GM18909 (cell line): ENCODE data around the gene LGALS12.
"Not testable (repeated sequence)": the region's sequence is repeated elsewhere in the genome, so short reads cannot be mapped to it uniquely, and the experiment has no call there.

Source experiments
- ATAC-seq: cut with Tn5 transposase; IDR thresholded peaks from one replicate; pipeline ENCODE4 v1.9.1; 2021; ENCODE audit warnings: mild to moderate bottlenecking; ENCODE audit not compliant: unreplicated experiment, poor library complexity

Gene LGALS12

GRCh38 chr11:63504054-63504453 lies 1.8 kb upstream of the LGALS12 start:
- no peak for ATAC-seq

DNA sequence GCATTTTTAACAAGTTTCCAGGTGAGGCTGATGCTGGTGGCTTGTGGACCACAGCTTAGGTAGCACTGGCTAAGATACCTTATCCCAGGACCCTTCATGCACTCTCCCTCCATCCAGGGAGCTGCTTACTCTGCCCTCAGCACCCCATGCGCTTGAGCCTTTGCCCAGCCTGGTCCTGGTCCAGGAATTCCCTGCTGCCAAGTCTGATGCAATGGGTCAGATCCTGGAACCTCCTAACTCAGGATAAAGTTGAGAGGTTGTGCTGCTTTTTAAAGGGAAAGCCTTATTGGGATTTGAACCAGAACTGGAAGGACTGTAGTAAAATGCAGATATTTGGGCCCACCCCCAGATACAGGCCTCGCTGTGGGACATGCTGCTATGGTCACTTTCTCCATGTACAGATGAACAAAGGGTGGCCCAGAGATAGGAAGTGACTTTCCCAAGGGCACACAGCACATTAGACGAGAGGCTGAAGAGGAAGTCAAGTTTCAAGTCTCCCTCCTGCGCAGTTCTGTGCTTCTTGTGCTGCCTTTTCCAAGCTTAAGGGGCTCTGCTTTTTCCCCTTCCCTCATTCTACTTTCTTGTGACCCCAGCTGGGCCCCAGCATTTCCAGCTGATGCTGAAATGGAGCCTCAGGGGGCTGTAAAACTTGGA lies 824 bp upstream of the LGALS12 start:
- ATAC-seq, result no peak

DNA sequence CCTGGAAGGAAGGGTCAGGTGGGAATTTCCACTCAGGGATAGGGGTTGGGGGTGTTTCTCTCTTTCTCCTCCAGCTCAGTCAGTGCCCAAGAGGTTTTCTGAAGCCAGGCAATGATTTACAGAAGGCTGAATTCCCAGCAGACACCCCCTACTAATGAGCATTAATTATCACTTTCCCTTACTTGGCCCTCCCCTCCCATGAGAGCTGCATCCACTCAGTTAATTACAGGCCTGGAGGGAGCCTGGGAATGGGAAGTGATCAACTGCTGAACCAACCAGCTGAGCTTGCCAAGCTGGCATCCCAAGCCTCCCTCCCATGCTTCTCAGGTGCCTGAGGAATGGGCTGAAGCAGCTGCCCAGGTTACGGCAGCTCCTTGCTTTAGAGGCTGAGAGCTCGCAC lies 992 bp downstream of the LGALS12 start:
- no peak for ATAC-seq

DNA sequence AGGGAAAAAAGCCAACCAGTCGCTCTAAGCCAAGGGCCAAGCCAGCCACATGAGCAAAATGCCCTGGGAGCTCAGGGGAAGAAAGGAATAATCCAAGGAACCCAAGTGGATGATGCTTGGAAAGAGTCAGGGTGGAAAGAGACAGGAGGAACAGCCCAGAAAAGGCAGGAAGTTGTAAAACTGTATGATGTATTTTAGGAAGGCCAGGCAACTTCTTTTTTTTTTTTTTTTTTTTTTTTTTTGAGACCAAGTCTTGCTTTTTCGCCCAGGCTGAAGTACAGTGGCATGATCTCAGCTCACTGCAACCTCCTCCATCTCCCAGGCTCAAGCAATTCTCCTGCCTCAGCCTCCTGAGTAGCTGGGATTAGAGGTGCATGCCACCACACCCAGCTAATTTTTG lies 1.6 kb downstream of the LGALS12 start:
- ATAC-seq, result no peak

- ATAC-seq, result no peak
These were observed 2.1 kb downstream of the LGALS12 start for GRCh38 chr11:63508009-63508408.

DNA sequence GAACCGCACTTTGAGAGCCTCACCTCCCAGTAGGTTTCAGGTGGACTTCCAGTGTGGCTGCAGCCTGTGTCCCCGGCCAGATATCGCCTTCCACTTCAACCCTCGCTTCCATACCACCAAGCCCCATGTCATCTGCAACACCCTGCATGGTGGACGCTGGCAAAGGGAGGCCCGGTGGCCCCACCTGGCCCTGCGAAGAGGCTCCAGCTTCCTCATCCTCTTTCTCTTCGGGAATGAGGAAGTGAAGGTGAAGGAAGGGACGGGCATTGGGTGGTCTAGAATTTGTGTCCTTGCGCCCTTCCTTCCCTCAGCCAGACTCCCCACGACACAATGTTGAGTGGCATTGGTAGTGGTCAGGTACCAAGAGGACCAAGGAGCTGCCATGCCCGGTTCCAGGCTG lies 2.9 kb downstream of the LGALS12 start:
- ATAC-seq, result no peak

DNA sequence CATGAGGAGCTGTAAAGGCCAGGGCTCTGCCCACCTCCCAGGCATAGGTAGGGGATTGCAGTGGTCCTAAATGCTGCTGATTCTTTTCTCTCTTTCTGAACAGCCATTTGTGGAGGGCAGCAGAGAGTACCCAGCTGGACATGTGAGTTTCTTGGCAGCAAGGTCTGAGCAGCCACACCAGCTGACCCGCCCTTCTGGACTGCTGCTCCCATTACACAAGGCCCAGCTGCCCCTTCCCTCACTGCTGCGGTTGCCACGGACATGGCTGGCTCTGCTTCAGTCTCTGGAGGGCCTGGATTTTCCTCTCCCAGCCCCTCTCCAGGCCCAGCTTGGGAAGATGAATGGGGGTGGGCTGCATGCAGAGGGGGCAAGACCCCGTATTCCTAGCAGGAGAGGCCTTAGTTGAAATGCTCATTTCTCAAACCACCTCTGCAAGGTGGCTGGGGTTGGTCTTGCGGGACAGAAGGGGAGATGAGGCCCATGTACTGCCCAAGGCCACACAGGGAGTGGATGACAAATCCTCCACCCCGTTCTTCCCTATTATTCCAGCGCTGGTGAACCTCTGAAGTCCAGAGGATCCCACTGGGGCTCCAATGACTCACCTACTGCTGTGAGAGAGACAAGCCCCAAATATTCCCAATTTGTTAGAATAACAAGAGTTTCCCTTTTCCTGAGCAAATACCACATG lies 4.6 kb downstream of the LGALS12 start:
- ATAC-seq, result no peak

- no peak for ATAC-seq
These were observed 5.3 kb downstream of the LGALS12 start for GRCh38 chr11:63511048-63511748.

- ATAC-seq, result no peak
These were observed 6.9 kb downstream of the LGALS12 start for GRCh38 chr11:63512816-63513215.

GRCh38 chr11:63516109-63516508 lies 10.2 kb downstream of the LGALS12 start:
- no peak for ATAC-seq

DNA sequence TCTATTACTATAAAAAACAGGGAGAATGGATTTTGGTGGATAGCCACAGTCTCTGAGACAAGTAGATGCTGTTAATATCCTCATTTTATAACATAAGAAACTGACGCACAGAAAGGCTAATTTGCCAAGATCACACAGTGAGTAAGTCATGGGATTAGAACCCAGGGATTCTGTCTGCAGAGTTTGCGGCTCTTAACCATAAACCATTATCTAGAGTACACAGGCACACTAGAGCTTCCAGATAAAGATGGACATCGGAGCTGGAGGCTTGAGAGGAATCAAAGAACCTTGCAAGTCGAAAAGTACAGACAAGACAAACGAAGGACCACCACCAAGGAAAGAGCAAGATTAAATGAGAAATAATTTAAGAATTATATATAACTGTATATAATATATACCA lies 11.3 kb downstream of the LGALS12 start:
- no peak for ATAC-seq

DNA sequence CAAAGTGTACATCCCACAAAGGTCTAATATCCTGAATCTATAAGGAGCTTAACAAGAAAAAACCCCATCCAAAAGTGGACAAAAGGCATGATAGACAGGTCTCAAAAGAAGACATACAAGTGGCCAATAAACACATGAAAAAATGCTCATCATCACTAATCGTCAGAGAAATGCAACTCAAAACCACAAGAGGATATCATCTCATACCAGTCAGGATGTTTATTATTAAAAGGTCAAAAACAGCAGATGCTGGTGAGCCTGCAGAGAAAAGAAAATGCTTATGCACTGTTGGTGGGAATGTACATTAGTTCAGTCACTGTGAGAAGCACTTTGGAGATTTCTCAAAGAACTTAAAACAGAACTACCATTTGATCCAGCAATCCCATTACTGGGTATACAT lies 12.7 kb downstream of the LGALS12 start:
- no peak for ATAC-seq

GRCh38 chr11:63520606-63521170 lies 14.8 kb downstream of the LGALS12 start:
- ATAC-seq, result no peak

DNA sequence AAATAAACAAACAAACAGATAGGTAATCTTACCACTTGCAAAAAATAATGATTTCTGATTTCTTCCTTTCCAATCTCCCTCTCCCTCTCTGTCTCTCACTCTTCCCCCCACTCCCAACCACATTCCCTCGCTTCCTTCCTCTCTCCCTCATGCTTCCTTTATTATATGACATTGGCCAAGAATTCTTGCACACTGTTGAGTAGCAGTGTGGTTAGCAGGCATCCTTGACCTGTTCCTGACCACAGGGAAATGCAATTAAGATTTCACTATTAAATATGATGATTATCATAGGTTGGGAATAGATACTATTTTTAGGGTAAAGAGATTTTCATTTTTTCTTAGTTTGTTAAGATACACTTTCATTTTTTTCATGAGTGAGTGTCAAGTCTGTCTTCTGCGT lies 16.0 kb downstream of the LGALS12 start:
- no peak for ATAC-seq

DNA sequence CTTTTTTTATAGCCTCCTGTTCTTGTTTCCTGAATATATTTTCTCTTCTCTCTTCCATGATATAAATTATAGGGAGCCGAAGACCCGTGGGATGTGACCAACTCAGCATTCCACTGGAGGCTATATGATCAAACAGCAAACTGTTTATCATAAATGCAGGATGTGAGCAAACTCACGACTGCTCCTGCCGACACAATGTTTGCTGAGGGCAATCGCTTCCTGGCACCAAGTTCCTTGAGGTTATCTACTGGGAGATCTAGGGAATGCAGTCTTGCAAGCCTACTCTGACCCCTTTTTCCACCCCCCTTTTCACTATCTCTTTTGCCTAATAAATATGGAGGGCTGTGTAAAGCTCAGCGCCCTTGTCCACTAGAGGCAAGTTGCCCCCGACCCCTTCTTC lies 17.3 kb downstream of the LGALS12 start:
- no peak for ATAC-seq

DNA sequence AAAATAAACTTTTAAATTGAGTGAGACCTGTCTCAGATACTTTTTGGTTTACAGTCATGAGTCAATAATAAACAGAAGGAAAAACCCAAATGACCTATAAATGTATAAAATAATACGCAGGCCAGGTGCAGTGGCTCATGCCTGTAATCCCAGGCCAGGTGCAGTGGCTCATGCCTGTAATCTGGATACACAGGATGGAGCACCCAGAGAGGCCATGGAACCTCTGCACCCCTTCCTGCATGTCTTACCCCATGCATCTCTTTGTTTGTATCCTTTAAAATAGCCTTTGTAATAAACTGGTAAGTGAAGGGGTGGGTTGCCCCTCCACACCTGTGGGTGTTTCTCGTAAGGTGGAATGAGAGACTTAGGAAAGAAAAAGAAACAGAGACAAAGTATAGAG lies 21.8 kb downstream of the LGALS12 start:
- no peak for ATAC-seq

DNA sequence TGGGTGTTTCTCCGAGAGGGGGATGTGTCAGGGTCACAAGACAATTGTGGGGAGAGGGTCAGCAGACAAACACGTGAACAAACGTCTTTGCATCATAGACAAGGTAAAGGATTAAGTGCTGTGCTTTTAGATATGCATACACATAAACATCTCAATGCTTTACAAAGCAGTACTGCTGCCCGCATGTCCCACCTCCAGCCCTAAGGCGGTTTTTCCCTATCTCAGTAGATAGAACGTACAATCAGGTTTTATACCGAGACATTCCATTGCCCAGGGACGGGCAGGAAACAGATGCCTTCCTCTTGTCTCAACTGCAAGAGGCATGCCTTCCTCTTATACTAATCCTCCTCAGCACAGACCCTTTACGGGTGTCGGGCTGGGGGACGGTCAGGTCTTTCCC lies 22.3 kb downstream of the LGALS12 start:
- ATAC-seq, result not testable (repeated sequence)

DNA sequence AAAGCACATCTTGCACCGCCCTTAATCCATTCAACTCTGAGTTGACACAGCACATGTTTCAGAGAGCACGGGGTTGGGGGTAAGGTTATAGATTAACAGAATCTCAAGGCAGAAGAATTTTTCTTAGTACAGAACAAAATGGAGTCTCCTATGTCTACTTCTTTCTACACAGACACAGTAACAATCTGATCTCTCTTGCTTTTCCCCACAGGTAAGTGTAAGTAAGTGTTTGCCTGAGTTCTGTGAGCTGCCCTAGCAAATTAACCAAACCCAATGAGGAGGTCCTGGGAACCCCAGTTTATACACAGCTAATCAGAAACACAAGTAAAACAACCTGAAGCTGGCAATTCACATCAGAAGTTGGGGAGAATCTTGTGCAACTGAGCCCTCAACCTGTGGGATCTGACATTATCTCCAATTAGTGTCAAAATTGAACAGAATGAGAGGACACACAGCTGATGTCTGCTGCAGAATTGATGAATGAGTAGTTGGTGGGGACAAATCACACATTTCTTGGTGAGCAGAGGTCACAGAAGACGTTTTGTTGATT lies 22.9 kb downstream of the LGALS12 start:
- ATAC-seq, result not testable (repeated sequence)

DNA sequence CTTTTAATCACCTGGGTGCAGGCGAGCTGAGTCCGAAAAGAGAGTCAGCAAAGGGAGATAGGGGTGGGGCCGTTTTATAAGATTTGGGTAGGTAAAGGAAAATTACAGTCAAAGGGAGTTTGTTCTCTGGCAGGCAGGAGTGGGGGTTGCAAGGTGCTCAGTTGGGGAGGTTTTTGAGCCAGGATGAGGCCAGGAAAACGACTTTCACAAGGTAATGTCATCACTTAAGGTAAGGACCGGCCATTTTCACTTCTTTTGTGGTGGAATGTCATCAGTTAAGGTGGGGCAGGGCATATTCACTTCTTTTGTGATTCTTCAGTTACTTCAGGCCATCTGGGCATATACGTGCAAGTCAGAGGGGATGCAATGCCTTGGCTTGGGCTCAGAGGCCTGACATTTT lies 23.5 kb downstream of the LGALS12 start:
- not testable (repeated sequence) for ATAC-seq

DNA sequence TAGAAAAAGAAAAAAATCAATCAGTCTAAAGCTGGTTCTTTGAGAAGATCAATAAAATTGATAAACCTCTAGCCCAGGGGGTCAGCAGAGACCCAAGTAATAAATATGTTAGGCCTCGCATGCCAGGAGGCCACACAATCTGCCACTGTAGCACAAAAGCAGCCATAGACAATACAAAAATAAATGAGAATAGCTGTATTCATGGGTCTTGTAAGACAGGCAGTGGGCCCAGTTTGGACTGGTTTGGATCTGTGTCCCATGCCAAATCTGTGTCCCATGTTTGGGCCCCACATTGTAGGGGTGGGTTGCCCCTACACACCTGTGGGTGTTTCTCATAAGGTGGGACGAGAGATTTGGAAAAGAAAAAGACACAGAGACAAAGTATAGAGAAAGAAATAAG lies 24.1 kb downstream of the LGALS12 start:
- no peak for ATAC-seq
